H1 (cell line): ENCODE results near the gene C22orf39. TPM values are rescaled to one million over a fixed set of nuclear protein-coding genes. Genes with fewer than 3 reads are reported as not detected.
"Not testable (repeated sequence)": the region's sequence is repeated elsewhere in the genome, so short reads cannot be mapped to it uniquely, and the experiment has no call there.

Experiments
- CTCF ChIA-PET: fragments of 300-600 bp; sonication (Branson Sonifier 250); formaldehyde crosslinking; loops from one replicate; lab custom pipeline; 2021; ENCODE audit not compliant: partially characterized antibody; lab: Charles Lee
- POLR2A ChIA-PET: fragments of 300-600 bp; sonication (Branson Sonifier 250); formaldehyde crosslinking; loops from one replicate; lab custom pipeline; 2021; ENCODE audit warnings: inconsistent platforms; ENCODE audit not compliant: partially characterized antibody; lab: Charles Lee
- DNase-seq, 2 experiments: peaks; one replicate each; pipeline versions ENCODE4 v3.0.0 to v3.0.0-alpha.2; 2010 to 2022; ENCODE audit warnings: low spot score in 2 of 2, low read depth in 1 of 2, mixed read lengths in 1 of 2
- FAIRE-seq: peaks from 2 replicates; lab custom pipeline; 2011; peaks lifted over from hg19 to GRCh38; lab: Jason Lieb, UNC
- H2AFZ ChIP-seq: 2 replicates; pipeline ENCODE4 v1.8.1; 2012; ENCODE audit warnings: low read length, inconsistent platforms
- H2AK5ac ChIP-seq: 2 replicates; pipeline ENCODE4 v1.6.1; 2013; ENCODE audit warnings: low read depth, low read length
- H2BK120ac ChIP-seq: replicated peaks from 2 replicates; pipeline ENCODE3; 2013; ENCODE audit warnings: low read depth, low read length, inconsistent platforms
- H2BK12ac ChIP-seq: 2 replicates; pipeline ENCODE4 v1.6.1; 2013; ENCODE audit warnings: low read depth, low read length
- H2BK15ac ChIP-seq: 2 replicates; pipeline ENCODE4 v1.6.1; 2013; ENCODE audit warnings: low read length
- H2BK20ac ChIP-seq: 2 replicates; pipeline ENCODE4 v1.6.1; 2013; ENCODE audit warnings: low read length
- H2BK5ac ChIP-seq: 2 replicates; pipeline ENCODE4 v1.6.1; 2013; ENCODE audit warnings: low read depth, low read length
- H3K14ac ChIP-seq: 2 replicates; pipeline ENCODE4 v1.6.1; 2013; ENCODE audit warnings: inconsistent platforms; ENCODE audit not compliant: insufficient read length
- H3K18ac ChIP-seq: 2 replicates; pipeline ENCODE4 v1.6.1; 2013; ENCODE audit warnings: low read length; ENCODE audit errors: extremely low read depth
- H3K23ac ChIP-seq: 2 replicates; pipeline ENCODE4 v1.6.1; 2013; ENCODE audit warnings: inconsistent platforms; ENCODE audit not compliant: insufficient read length
- H3K23me2 ChIP-seq: 2 replicates; pipeline ENCODE4 v1.6.1; 2013; ENCODE audit warnings: low read depth, low read length
- H3K27ac ChIP-seq: 2 replicates; pipeline ENCODE4 v1.6.1; 2011; ENCODE audit warnings: low read depth, low read length, inconsistent platforms
- H3K27me3 ChIP-seq, 4 experiments: replicated peaks in 1 of 4; 1 replicate in 1 of 4; 2 replicates in 3 of 4; pipeline versions ENCODE4 v1.6.1 to v1.8.1; 2011 to 2013; ENCODE audit warnings: low read length in 3 of 4, mild to moderate bottlenecking in 3 of 4, inconsistent platforms in 2 of 4, mixed read lengths in 2 of 4, moderate library complexity in 1 of 4; ENCODE audit not compliant: control insufficient read depth in 3 of 4, insufficient read depth in 3 of 4; ENCODE audit errors: extremely low read depth in 1 of 4
- H3K36me3 ChIP-seq, 4 experiments: 2 replicates each; pipeline versions ENCODE4 v1.6.1 to v1.8.1; 2011 to 2013; ENCODE audit warnings: mild to moderate bottlenecking in 4 of 4, low read length in 3 of 4, moderate library complexity in 2 of 4, control low read depth in 1 of 4, inconsistent platforms in 1 of 4; ENCODE audit not compliant: insufficient read depth in 4 of 4, control insufficient read depth in 2 of 4
- H3K4ac ChIP-seq: replicated peaks from 2 replicates; pipeline ENCODE3; 2013; ENCODE audit warnings: low read length, low read depth, mixed read lengths, inconsistent platforms; ENCODE audit not compliant: insufficient read length
- H3K4me1 ChIP-seq, 4 experiments: replicated peaks in 1 of 4; 1 replicate in 1 of 4; 2 replicates in 3 of 4; pipeline versions ENCODE4 v1.6.1 to v1.8.1; 2011 to 2013; ENCODE audit warnings: low read length in 3 of 4, inconsistent platforms in 2 of 4, mixed read lengths in 1 of 4; ENCODE audit not compliant: insufficient read depth in 4 of 4, control insufficient read depth in 3 of 4
- H3K4me2 ChIP-seq, 2 experiments: 2 replicates each; pipeline versions ENCODE4 v1.6.1 to v1.8.1; 2011 to 2013; ENCODE audit warnings: low read depth in 2 of 2, low read length in 2 of 2, control low read depth in 1 of 2, inconsistent platforms in 1 of 2, mild to moderate bottlenecking in 1 of 2; ENCODE audit not compliant: insufficient read depth in 1 of 2
- H3K4me3 ChIP-seq, 4 experiments: fragments of 200-600, 300-600 bp in 1 of 4; sonication (generic), shearing (Covaris generic), sonication (Bioruptor Twin) in 1 of 4; 2 replicates each; pipeline versions ENCODE4 v1.5.1 to v1.8.1; 2011 to 2016; ENCODE audit warnings: low read length in 4 of 4, low read depth in 3 of 4, control low read depth in 2 of 4, inconsistent platforms in 2 of 4, mild to moderate bottlenecking in 2 of 4, mixed read lengths in 1 of 4, moderate library complexity in 1 of 4; ENCODE audit not compliant: insufficient read depth in 2 of 4; ENCODE audit errors: extremely low read depth in 1 of 4
- H3K56ac ChIP-seq: replicated peaks from 2 replicates; pipeline ENCODE3; 2013; ENCODE audit warnings: low read depth, mild to moderate bottlenecking, mixed read lengths, low read length, inconsistent platforms; ENCODE audit not compliant: insufficient read length
- H3K79me1 ChIP-seq: 2 replicates; pipeline ENCODE4 v1.6.1; 2013; ENCODE audit warnings: low read depth, low read length, control low read depth
- H3K79me2 ChIP-seq, 2 experiments: 2 replicates each; pipeline versions ENCODE4 v1.6.1 to v1.8.1; 2012 to 2013; ENCODE audit warnings: low read length in 2 of 2, mild to moderate bottlenecking in 2 of 2, inconsistent platforms in 1 of 2; ENCODE audit not compliant: insufficient read depth in 2 of 2, control insufficient read depth in 1 of 2
- H3K9ac ChIP-seq, 4 experiments: replicated peaks in 1 of 4; 1 replicate in 1 of 4; 2 replicates in 3 of 4; pipeline versions ENCODE4 v1.6.1 to v1.8.1; 2011 to 2013; ENCODE audit warnings: low read depth in 3 of 4, low read length in 3 of 4, control low read depth in 2 of 4, mild to moderate bottlenecking in 2 of 4, moderate library complexity in 2 of 4, inconsistent platforms in 1 of 4; ENCODE audit errors: extremely low read depth in 1 of 4
- H3K9me3 ChIP-seq, 2 experiments: 2 replicates each; pipeline versions ENCODE4 v1.6.1 to v1.8.1; 2012 to 2013; ENCODE audit warnings: mild to moderate bottlenecking in 2 of 2, moderate library complexity in 2 of 2, control low read depth in 1 of 2, inconsistent platforms in 1 of 2, low read depth in 1 of 2, low read length in 1 of 2, mixed read lengths in 1 of 2; ENCODE audit not compliant: insufficient read depth in 2 of 2
- H4K20me1 ChIP-seq, 2 experiments: replicated peaks in 1 of 2; 2 replicates each; pipeline versions ENCODE3 to v1.8.1; 2011 to 2013; ENCODE audit warnings: inconsistent platforms in 2 of 2, low read length in 2 of 2, mild to moderate bottlenecking in 1 of 2; ENCODE audit not compliant: insufficient read depth in 2 of 2, control insufficient read depth in 1 of 2
- H4K5ac ChIP-seq: 2 replicates; pipeline ENCODE4 v1.6.1; 2013; ENCODE audit warnings: low read length, low read depth, mixed read lengths, inconsistent platforms; ENCODE audit not compliant: insufficient read length
- H4K8ac ChIP-seq: 2 replicates; pipeline ENCODE4 v1.8.0; 2013; ENCODE audit warnings: mild to moderate bottlenecking, moderate library complexity, low read length, inconsistent platforms; ENCODE audit not compliant: insufficient read depth; ENCODE audit errors: extremely low read depth
- H4K91ac ChIP-seq: replicated peaks from 2 replicates; pipeline ENCODE3; 2013; ENCODE audit warnings: low read length, mixed read lengths, inconsistent platforms; ENCODE audit not compliant: insufficient read length
- WGBS, 2 experiments: shearing (Covaris generic) in 1 of 2; methylation state at CpG; one replicate each; pipeline versions ENCODE4 v1.1.6 to v1.1.7; 2013 to 2015; ENCODE audit warnings: low lambda C conversion rate in 2 of 2, mixed read lengths in 2 of 2, inconsistent platforms in 1 of 2, low coverage in 1 of 2, missing lambda C conversion rate in 1 of 2; ENCODE audit not compliant: insufficient replicate concordance in 2 of 2, insufficient coverage in 1 of 2, insufficient read length in 1 of 2; ENCODE audit errors: extremely low coverage in 1 of 2, missing lambda C conversion rate in 1 of 2; 5-methylcytosine and 5-hydroxymethylcytosine counted together
- polyA plus RNA-seq, 7 experiments: library from polyadenylated mRNA; depleted of rRNA in 3 of 7; stranded (reverse) in 5 of 7; unstranded in 2 of 7; fragments of >200 nt in 5 of 7; fragments of 200-250 nt in 2 of 7; gene quantifications; 1 replicate in 5 of 7; 2 replicates in 1 of 7; 4 replicates in 1 of 7; pipeline versions ENCODE4 v1.2.1 to v1.2.3, GENCODE V29; 2011 to 2013; ENCODE audit warnings: missing spikeins in 2 of 7, mixed read lengths in 2 of 7
- total RNA-seq: library from RNA; stranded (reverse); fragmentation: NEBNext Ultra II Directional; extraction: Animal tissue kit (Norgen Biotek cat#: 25700); gene quantifications from 2 replicates; pipeline ENCODE4 v1.2.1, GENCODE V29; 2021

The C22orf39 gene
- total and polyA plus RNA-seq, 2 of the 8 experiments (the other 6 are each of a cell fraction or from before 2014, with no cell fraction given): 22.7 to 27.7 TPM

DNA sequence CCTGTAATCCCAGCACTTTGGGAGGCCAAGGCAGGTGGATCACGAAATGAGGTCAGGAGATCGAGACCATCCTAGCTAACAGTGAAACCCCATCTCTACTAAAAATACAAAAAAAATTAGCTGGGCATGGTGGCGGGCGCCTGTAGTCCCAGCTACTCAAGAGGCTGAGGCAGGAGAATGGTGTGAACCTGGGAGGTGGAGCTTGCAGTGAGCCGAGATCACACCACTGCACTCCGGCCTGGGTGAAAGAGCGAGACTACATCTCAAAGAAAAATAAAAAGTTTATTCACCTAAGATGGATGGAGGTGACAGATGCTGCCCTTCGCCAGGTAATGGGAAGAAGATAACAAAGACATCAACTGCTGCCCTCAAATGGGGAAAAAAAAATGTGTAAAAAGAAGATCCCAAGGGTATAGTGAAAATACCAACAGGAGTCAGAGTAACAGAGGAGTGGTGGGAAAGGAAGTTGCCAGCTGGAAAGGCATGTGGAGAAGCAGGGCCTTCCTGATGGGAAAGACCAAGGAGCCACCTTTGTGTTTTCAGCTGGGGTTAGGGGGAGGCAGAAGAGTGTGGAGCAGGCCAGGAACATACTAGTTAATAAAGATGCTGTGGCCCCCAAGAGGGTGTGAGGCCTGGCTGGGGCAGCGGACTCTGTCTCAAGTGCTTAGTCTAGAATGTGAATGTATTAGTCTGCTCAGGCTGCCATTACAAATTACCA, 10.9 kb downstream of the C22orf39 start:
- FAIRE-seq, H2BK120ac ChIP-seq, H3K4me2 ChIP-seq, H3K79me2 ChIP-seq, H4K91ac ChIP-seq, H3K18ac ChIP-seq, H3K9ac ChIP-seq, H4K8ac ChIP-seq, H3K4ac ChIP-seq, H3K23me2 ChIP-seq, H4K20me1 ChIP-seq, H3K14ac ChIP-seq, DNase-seq, H3K79me1 ChIP-seq, H2AFZ ChIP-seq, H3K56ac ChIP-seq, H3K27me3 ChIP-seq, H2BK5ac ChIP-seq, H3K9me3 ChIP-seq, CTCF ChIA-PET, H2BK12ac ChIP-seq, H2BK15ac ChIP-seq, H3K4me1 ChIP-seq, H3K23ac ChIP-seq, H4K5ac ChIP-seq, H3K4me3 ChIP-seq, H2AK5ac ChIP-seq, H2BK20ac ChIP-seq, H3K27ac ChIP-seq: not testable (repeated sequence)
- H3K36me3 ChIP-seq: peaks cover 3 to 11% (median 9%) of the 10 kb centered on the region in 4 experiments; a peak in 5 of 8 replicates
- POLR2A ChIA-PET: interaction anchor here (7.9 kb wide), 1 partner anchor 10 kb away, joined by 127 read pairs; the partner anchor contains the start of gene C22orf39
- 93% methylated on average over 9 of the region's 9 CpGs; no CpG with 5 or more reads in 1 of the 2 experiments for WGBS, 2 experiments
